NCI-H2196 (cell line): Measurements from ENCODE around the gene TUBE1.
"Not testable (repeated sequence)": the region's sequence is repeated elsewhere in the genome, so short reads cannot be mapped to it uniquely, and the experiment has no call there.

Source experiments
- DNase-seq: peaks from one replicate; lab custom pipeline; 2025; ENCODE audit not compliant: unreplicated experiment; lab: John Stamatoyannopoulos, UW

TUBE1 gene, protein sequence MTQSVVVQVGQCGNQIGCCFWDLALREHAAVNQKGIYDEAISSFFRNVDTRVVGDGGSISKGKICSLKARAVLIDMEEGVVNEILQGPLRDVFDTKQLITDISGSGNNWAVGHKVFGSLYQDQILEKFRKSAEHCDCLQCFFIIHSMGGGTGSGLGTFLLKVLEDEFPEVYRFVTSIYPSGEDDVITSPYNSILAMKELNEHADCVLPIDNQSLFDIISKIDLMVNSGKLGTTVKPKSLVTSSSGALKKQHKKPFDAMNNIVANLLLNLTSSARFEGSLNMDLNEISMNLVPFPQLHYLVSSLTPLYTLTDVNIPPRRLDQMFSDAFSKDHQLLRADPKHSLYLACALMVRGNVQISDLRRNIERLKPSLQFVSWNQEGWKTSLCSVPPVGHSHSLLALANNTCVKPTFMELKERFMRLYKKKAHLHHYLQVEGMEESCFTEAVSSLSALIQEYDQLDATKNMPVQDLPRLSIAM

DNA sequence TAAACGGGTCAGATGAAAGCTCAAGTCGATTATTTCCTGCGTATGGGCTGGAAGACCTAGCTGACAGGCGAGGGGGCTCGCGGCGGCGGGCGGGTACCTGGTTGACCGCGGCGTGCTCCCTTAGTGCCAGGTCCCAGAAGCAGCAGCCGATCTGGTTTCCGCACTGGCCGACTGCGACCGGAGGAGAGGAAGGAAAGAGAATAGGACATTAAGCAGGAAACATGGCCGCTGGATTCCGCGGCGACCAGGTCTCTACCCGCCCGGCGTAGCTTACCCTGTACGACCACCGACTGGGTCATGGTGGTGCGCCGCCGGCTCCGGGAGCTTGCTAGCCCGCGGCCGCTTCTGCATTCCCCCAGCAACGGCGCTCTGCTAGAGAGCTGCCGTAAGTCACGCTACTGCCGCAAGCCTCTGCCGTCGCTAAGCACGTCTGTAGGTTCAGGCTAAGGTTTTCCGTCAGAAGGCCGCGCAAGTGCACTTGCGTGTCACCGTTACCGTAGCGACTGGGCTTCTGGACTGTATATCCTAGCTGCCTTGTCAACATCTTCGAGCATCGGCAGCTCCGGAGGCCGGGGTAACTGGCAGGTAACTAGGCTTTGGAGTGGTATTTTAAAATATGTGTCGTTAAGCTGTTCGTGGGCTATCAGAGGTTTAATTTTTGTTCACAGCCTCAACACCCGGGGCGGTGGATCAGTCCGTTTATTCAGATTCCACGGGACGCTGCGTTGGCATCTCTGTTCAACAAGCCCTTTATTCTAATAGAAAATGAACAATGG, at the start of gene TUBE1, which contains the start of gene FAM229B:
TSS of gene TUBE1 (minus strand) at position 347 of the 776 bp plus-strand sequence. CDS start at position 299, 48 bp downstream.
TSS of gene FAM229B (plus strand) at position 456 of the 776 bp plus-strand sequence. CDS start 11,693 bp downstream, outside the sequence.
- peak; percentile 95 for DNase-seq

DNA sequence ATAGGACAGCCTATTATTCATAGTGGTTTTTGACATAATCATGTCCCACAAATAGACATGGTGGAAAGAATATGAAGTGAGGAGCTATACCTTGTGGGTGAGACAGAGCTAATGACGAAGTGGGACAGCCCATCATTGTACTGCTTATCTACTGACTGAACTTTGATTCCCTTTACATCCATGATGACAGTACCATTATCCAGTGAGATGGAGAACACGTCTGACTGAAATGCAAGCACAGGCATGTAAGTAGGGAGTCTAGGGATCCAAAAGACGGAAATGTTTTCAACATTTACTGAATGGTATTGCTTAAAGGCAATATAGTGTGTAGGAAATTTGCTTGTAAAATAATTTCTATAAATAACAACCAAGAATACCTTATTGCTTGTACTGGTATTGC, 43.6 kb upstream of the TUBE1 start:
- no peak for DNase-seq

DNA sequence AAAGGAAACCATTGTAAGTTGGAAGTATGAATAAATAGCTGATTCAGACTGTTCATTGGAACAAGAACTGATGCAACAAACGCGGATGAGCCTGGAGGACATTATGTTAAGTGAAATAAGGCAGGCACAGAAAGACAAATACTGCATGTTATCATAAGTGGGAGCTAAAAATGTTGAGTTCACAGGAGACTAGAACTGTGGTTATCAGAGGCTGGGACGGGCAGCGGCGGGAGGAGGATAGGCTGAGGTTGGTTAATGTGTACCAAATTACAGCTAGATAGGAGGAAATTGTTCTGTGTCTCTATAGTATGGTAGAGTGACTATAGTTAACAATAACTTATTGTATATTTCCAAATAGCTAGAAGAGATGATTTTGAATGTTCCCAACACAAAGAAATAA, 40.9 kb upstream of the TUBE1 start:
- DNase-seq: no peak

DNA sequence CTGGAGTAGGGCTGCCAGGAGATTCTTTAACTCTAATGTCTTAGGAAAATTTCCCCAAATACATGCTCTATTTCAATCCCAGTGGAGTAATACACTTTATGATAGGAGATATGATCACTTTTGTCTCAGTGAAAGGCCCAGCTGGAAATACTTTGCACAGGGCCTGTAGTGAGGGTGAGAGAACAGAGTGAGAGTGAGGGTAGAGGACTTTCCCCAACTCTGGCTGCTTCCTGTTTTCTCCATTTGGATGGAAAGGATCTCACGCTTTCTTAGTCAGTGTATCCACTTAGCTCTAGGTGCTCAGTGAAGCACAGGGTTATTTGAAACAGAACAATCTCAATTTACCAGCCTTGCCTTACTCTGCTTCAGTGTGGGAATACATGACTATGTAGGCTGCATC, 36.7 kb upstream of the TUBE1 start:
- DNase-seq: no peak

DNA sequence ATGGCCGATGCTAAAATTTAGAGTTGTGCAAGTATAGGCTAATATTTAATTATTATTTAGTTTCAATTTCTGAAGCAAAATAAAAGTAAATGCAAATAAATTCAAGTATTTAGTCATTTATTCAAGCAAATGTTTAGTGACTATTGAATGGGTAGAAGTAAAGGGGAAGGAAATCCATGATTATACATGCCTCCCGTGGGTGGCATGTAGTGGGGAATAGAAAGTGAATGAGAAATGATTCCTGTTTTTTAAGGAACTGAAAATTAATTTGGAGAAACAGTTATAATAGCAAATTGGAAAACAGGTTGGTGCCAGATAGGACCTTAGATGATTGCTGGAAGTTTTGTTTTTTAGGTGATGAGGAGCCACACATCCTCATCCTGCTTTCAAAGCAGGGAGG, 35.5 kb upstream of the TUBE1 start:
- DNase-seq: no peak

DNA sequence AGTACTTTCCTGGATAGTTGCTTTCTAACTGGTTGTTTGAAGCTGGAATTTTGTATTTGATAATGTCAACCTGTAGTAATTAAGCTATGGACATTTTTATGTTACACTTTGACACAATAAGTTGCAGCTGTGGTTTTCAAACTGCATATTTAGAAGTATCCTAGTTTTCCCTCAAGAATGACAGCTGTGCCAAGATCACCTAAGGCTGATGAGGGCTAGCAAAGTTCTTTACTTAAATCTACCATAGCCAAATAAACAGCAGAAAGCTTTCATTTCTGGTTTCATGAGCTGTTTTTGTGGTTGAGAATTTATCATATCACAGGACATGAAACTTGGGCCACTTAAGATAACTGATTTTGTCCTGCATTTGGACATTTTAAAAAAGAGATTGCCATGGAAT, 30.8 kb upstream of the TUBE1 start:
- no peak for DNase-seq

DNA sequence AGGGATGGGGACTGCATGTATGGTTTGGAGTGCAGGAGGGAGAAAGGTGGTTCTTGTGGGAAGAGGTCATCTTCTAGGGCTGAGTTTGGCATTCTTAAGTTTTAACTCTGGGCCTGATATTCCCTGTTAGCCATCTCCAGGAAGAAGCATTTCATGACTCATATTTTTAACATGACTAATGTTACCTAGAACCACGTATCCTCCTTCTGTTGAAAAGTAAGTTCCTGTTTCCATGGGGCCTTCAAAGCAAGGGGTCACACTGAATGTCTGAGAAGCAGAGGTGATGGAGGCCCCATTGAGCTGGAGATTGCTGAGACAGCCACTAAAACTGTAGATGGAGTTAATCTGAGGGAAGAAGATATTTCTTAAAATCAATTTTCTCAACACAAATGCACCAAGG, 30.3 kb upstream of the TUBE1 start:
- DNase-seq: no peak

DNA sequence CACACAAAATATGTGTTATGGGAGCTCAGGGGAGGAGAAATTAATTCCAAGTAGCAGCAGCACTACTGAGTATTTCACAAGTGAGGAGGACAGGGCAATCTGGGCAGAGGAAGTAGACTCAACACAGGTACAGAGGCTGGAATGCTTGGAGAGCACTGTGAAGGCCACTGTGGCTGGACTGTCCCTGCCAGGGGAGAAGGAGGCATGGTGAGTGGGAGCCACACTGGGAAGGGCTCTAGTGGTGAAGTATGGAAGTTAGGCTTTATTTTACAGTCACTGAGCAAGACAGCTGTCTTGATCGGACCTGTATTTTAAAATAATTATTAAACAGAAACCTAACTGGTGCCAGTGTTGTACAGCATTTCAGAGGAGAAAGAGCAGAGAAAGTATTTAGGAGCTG, 28.9 kb upstream of the TUBE1 start:
- no peak for DNase-seq

DNA sequence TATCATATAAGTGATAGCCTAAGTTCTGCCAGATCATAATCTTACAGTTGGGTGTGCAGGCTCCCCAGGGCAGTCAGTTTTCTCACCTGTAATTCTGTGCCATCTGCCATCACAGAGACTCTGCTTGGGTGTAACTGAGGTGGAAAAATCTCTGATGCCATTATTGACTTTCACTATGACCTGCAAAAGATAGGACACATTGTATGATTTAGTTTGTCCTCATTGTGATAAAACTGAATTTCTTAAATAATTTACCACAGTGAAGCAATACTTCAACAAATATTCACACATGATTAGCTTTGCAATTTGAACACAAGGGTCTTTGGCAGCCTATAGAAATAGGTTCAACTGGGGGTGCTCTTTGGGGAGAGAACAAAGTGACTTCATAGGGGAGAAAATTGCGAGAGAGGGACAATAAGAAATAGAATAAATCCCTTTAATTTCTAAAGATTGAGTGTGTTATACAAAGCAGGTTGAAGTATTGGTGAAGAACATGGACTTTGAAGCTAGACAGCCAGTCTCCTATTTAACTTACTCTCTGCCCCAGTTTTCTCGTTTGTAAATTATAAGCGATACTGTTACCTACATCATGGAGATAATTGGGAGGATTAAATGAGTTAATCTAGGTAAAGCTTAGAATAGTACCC, 27.4 kb upstream of the TUBE1 start:
- no peak for DNase-seq

DNA sequence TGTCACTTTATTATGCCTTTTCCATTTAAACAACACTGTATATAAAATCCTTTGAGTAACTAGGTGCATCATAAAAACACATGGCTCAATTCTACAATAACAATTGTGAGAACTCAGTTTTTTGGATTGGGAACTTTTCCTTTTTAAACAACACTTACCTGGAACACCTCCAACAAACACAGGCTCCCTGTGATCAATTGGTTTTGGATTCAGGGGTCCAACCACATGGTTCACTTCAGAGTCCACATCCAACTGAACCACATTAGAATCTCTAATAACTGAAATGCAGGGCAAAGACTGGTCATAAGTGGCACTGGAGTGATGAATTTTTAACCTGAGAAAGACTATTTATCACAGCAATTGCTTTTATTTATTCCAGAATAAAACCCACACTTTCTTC, 26.6 kb upstream of the TUBE1 start:
- no peak for DNase-seq

DNA sequence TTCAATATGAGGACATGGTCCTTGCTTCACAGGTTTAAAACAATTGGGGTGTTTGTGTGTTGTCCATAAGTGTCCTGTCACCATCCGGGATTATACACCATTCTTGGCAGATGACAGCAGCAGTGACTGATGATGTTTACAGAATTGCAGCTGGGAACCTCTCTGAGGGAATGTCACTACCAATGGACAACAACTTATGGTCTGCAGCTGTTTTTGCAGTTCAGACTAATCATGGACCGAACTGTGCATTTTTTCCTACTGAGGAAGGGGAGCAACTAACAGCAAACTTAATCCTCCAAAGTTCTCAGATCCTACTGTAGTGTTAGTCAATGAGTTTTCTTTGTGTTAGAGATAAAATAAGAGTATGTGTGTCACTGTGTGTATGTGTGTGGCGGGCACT, 26.1 kb upstream of the TUBE1 start:
- DNase-seq: no peak

DNA sequence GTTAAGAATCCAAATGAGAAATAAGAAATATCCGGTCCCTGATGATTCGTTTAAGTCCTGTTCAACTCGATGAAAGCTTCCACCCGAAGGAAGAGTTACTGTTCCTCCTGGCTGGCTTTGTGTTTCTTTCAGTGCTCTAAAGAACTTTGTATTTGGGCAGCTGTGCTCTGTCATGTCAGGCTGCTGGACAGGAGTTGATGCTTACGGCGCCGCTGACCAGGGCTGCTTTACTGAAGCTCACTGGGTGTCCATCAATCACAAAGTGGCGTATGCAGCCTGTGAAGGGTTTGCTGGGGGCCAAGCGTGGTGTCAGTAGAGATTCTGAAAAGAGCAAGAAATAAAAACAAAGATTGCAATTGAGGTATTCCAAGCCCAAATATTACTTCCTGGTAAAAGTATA, 22.0 kb upstream of the TUBE1 start:
- no peak for DNase-seq

DNA sequence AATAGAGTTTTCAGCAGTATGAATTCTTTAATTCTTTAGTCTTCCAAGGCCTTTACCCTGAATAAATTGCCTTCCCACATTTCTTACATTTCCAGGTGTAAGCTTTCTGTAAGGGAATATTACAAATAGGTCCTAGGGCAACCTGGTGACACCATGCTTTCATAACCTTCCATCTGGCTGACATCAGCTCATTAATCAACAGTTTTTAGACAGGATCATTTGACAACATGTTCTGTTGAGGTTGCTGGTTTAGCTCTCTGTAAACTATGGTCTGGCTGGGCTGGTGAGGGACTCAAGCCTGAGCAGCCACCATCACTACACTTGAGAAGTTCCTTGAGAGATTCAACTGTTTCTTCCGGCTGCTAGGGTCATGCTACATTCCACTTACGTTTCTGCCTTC, 19.3 kb upstream of the TUBE1 start:
- no peak for DNase-seq

DNA sequence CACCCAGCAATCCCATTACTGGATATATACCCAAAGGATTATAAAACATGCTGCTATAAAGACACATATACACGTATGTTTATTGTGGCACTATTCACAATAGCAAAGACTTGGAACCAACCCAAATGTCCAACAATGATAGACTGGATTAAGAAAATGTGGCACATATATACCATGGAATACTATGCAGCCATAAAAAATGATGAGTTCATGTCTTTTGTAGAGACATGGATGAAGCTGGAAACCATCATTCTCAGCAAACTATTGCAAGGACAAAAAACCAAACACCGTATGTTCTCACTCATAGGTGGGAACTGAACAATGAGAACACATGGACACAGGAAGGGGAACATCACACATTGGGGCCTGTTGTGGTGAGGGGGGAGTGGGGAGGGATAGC, 18.7 kb upstream of the TUBE1 start:
- not testable (repeated sequence) for DNase-seq

DNA sequence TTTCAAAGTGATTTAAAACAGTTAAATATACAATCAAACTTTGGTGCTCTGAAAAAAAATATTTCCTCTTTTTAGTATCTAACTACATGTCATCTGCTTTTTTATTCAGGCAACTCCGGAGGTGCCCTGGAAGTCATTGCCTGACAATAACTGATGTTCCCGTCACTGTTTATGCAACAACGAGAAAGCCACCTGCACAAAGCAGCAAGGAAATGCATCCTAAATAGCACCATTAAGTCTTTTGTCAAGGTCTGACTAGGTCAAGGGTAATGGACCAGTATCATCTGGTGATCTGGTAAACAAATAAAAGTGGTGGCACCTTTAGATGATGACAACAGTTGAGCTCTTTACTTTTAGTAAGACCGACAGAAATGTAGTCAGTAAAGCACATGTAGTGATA, 13.3 kb upstream of the TUBE1 start:
- DNase-seq: no peak

DNA sequence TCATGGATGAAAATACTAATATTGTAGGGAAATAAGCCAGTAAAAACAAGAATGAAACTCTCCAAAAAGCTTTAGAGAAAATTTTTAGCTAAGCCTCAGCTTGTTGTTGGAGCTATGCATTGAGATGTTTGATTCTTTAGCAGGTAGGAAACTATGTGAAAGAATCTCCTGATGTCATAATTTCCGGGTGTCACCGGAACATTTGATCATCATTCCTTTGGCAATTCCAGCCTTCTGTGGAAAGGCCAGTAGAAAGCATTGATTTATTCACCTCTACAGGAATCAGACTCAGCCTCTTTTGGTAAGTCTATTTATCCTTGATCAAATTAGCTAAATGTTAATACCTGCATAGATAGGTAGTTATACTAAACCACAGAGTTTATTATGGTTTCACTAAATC, 9.6 kb upstream of the TUBE1 start:
- DNase-seq: no peak

DNA sequence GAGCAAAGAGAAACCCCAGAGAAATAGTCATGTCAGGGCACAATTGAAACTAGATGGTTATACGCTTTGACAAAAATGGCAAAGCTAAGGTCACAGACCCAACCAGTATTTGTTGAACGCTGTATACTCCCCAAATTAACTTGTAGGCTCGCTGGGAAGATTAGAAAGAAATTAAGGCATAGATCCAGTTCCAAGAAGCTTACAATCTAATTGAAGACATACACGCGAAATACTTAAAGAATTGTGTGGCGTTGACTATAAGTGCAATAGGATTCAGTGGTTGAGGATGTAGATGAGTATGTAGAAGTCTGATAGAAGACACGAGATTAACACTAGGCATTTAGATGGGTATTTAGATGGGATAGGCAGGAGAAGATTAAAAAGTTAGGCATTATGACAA, 634 bp upstream of the TUBE1 start:
- no peak for DNase-seq

DNA sequence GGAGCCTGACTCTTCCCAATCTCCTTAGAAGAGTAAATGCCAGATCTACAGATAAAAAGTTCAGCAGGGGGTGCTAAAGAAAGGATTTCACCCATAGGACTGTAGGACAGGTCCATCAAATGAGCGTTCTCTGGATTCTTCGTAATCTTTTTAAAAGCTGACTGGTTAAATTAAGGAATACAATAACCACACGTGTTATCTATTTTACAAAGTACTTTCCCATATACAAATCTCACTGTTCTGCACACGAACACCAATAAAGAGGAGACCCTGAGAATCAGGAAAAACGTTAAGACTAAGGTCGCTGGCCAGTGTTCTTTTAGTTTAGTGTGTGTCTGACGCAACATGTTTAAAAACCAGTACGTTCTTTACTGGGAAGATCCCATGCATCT, 542 bp downstream of the TUBE1 start:
- peak; percentile 20 for DNase-seq

DNA sequence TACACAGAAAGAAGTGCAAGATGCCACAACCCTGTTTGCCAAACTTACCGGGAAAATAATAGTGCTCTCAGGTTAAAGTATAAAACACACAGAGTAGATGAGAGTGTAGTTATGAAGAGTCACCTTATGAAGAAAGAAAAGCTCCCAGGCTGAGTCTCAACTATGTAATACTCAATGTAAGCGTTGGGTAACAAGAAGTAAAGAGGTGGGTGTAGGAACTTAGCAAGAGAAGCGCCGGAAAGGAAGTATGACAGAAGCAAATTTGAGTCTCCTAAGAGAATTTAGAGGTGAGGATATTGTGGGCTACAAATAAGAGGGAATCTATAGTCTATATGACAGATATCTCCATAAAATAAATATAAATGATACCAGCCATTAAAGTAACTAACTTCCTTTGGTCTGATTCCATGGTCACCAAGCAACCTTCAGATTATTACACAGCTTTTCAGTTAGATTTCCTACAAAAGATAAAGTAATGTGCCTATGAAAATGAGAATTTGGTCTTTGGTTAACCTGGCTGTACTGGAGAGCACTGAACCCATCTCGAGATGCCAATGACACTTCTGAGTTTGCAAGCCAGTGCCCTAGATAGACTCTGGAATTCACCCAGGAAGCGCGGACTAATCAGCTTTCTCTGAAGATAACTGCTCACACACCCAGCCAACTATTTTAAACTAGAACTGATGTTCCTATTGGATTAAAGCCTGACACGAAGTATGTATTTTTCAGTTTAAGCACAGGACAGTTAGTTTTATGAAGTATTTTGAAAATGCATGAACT, 1.8 kb downstream of the TUBE1 start:
- DNase-seq: no peak

DNA sequence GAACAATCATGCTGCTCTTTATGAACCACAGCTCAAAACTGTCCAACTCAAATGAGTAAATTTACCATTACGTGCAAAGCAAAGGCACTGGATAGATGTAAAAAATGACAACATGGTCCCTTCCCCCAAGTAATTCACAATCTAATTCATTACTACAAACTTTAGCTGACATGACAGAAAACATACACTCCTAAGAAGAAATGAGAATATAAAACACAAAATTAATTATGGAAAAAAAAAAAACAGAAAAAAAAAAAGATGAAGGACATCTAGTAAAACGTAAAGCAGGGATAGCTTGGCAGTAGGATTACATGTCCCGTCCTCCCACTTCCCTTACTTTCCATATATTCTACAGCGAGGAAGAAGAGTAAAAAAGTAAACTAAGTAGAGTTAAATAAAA, 5.7 kb downstream of the TUBE1 start:
- no peak for DNase-seq

DNA sequence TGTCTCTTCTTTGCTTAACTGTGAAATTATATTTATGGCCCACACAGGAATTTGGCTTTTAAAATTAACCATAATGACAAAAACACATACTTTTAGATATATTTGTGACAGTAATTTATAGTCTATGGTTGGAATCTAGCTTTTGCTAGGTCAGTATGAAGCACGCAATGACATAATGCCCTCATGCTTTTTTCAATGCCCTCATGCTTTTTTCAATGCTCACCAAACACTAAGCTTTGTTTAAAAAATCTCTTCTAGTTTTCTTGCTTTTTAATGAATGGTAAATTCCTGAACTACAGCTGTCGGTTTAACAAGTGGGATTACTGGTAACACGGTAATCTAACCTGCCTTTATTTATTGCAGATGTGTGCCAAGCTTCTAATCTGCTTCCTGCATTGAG, 20.7 kb downstream of the TUBE1 start:
- DNase-seq: no peak
